Hematopoietic multipotent progenitor cell treated with erythropoietin and hydrocortisone succinate and interleukin-3 and kit ligand, for 4 days (in vitro differentiated cells): ENCODE measurements around the gene CPA1.

Experiments
- DNase-seq: peaks from one replicate; pipeline ENCODE4 v3.0.0-alpha.2; 2015

The CPA1 gene

DNA sequence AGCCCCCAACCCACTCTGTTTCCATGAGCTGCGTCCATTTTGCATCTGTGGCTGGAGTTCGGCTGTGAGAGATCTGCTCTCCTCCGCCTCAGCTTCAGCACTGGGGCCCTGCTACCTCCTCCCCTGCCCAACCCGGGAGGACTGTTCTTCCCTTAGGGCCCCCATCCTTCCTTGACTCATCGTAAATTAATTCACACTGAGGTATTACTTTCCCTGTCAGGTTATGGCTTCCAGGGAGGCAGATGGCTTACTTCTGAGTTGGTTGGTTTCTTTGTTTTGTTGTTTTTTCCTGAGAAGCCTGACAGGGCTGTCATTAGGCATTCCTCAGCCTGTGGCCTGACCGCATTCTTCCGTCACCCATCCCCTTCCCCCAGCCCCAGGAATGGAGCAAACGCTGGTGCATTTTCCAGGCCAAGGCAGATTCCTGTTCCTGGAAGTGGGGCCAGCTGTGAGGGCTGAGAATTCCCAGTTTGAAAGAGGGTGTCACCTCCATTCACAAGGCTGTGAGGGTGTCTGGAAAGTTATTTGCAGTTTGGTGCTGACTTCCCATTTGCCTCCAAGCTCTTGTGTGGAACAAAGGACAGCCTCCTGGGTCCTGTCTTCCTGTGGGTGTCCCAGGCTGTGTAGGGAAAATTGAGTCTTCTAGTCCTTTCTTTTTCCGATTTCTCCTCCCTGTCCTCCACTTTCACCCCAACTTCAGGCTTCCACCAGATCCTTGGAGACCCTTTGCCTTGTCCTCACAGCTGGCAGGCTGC is 24.0 kb upstream of the CPA1 start:
- no peak for DNase-seq

DNA sequence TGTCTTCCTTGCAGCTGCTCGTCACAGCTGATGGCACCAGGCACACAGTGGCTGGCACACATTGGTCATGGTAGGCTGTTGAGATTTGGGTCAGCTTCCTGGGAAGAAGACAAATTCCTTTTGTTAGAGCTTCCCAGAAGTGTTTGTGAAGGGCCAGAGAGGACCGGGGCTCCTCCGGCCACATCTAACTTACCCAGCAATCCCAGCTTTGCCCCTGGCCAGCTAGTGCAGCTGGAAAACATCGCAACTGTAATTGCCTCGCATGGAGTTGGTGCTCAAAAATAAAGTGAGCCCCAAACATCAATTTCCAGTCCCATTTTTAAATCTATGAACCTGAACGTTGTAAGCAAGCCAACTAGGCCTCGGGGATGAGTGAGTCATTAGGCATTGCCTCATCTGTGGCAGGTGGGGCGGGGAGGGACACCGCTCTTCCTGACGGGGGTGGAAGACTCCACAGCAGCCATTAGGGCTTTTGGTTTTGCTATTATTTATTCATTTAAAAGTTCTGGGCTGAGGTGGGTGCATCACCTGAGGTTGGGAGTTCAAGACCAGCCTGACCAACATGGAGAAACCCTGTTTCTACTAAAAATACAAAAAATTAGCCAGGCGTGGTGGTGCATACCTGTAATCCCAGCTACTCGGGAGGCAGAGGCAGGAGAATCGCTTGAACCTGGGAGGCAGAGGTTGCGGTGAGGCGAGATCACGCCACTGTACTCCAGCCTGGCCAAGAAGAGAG is 23.2 kb upstream of the CPA1 start:
- peak; percentile 26 for DNase-seq

DNA sequence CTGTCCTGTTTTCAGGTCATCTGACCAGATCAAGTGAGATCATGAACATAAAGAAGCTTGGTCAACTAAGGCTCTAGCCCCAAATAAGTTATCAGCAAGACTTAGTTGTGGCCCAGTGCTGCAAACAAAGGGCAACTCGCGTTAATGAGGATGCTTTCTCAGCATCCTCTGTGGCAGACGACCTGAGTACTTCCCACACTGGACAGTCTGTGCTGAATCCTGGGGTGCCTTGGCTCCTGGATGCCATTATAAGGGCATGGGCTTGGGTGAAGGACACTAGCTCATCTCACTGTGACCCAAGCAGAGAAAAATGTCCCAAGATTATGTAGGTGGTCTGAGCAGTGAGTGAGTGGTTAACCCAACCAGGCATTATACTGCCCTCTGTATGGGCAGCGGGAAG is 21.8 kb upstream of the CPA1 start:
- no peak for DNase-seq

DNA sequence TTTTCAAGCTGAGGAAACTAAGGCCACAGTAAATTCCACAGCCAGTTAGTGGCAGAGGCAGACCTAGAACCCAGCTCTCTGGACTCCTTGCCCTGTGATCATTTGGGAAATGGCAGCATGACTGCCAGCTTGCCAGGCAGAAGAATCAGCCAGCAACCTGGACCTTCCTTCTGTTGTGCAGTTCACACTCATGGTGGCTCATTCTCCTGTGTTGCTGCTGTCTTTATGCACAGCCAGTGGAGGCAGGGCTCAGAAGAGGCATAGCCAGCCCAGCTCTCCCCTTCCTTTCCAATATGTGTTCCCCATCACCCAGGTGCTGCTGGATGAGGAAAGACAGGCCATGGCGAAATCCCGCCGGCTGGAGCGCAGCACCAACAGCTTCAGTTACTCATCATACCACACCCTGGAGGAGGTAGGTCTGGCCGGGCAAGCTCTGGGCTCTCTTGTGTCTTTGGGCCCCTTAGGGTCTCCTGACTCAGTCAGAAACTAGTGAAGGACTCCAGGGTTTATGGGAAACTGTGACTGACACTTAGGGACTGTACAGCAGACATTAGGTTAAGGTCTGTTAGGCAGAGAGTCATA is 20.9 kb upstream of the CPA1 start:
- no peak for DNase-seq

DNA sequence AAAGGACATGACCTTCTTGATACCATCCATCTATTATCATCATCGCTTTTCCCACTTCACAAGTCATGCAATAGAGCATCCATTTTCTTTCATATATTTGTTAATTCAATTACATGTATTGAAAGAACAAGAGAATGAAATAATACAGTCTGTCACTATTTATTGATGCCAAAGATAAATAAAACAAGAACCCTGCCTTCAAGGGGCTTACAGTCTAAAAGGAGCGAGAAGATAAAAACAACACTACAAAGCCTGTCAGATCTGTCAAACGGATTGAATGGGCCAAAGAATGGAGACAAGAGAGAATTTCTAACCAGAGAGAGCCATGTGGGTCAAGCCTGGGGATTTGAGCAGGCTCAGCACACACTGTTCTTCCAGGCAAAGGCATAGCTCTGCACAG is 19.8 kb upstream of the CPA1 start:
- no peak for DNase-seq

DNA sequence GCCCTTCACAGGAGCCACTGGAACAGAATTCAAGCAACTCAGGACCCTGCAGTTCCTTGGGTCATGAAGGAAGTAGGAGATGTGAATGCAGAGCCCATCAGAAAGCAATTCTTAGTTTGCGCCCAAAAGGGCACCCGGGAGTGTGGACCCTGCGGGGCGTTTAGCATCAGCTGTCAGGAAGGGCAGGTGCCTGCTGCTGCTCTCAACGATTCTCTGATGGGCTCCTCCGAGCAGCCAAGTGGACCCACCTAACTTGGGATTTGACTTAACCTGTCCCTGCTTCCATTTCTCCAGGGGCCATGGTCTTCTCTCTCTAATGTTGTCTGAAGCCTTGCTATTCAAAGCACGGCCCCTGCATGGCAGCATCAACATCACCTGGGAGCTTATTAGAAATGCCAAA is 18.6 kb upstream of the CPA1 start:
- DNase-seq = no peak

DNA sequence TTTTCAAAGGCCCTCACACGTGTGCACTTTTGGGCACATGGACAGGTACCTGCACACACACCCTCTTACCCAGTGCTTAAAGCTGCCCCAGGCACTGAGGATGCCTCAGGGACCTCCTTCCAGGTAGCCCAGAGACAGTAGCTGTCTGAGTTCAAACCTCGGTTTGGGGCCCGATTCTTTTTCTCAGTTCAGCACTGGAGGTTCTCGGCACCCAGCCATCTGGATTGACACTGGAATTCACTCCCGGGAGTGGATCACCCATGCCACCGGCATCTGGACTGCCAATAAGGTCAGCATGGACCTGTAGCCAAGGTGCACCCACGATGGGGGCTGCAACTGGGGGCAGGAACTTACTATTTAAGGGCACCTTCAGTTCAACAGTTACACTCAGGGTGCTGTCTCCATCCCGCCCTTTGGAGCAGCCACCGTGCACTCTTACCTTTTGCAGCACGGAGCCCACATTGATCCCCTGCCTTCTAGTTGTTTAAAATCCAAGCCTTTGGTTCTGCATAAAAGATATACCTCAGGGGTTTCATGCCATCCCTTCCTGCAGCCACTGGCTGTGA is 18.0 kb upstream of the CPA1 start:
- DNase-seq = no peak

DNA sequence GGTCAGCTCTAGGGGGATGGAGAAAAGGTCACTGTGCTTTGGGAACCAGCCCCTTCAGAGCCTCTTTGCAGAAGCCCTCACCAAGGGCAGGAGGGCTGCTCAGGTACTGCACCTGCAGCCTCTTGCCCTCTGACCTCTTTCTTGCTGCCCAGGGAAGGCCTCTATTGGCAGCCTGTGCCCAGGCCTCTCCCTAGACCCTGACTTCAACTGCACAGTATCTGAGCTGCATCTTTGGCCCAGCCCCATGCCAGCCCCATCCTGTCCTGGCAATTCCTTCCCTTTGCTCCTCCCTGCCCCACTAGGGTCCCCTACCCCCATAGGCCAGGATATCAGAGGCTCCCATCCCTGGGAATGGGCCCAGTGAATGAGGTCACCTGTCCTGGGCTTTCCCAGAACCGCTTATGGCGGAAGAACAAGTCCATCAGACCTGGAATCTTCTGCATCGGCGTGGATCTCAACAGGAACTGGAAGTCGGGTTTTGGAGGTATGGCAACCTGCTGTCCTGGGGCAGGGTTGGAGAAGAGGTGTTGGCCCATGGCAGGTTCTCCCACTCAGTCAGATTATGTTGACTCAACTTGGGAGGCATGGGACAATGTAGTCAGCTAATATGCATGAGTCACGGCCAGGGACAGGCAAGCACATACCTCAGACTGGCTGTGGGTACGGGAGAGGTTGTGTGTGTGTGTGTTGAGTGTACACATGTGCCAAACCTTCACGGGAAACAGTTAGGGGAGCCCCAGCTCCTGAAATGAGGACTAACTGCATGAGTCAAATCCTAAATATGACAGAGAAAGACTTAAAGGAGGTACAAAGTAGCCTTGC is 17.1 kb upstream of the CPA1 start:
- no peak for DNase-seq

DNA sequence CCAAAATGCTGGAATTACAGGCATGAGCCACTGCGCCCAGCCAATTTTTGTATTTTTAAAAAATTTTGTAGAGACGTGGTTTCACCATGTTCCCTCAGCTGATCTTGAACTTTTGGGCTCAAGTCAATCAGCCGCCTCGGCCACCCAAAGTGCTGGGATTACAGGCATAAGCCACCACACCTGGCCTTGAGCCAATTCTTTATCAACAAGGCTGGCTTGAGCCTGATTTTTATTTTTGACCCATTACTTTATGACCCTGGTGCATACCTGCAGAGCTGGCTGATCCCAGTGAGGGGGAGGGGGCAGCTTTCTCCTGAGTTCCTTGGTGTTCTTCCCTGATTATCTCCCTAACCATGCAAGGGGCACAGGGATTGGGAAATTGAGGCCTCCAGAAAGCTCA is 15.8 kb upstream of the CPA1 start:
- peak; percentile 22 for DNase-seq

DNA sequence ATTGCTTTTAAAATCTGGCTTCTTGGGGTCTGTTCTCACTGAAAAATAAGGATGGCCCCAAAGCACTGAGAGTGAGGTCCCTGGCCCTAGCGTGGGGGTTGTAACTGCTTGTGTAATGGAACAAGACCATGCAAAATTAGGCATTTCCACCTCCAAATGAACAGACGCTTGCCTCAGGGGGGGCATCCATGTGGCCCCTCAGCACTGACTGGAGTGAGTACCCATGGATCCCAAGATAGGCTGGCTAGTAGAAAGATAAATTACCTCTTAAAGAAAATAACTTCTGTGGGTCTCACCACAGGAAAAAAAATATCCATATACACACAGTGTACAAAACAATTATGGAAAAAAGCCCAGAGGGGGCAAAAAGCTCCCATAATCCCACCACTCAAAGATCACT is 15.2 kb upstream of the CPA1 start:
- no peak for DNase-seq

DNA sequence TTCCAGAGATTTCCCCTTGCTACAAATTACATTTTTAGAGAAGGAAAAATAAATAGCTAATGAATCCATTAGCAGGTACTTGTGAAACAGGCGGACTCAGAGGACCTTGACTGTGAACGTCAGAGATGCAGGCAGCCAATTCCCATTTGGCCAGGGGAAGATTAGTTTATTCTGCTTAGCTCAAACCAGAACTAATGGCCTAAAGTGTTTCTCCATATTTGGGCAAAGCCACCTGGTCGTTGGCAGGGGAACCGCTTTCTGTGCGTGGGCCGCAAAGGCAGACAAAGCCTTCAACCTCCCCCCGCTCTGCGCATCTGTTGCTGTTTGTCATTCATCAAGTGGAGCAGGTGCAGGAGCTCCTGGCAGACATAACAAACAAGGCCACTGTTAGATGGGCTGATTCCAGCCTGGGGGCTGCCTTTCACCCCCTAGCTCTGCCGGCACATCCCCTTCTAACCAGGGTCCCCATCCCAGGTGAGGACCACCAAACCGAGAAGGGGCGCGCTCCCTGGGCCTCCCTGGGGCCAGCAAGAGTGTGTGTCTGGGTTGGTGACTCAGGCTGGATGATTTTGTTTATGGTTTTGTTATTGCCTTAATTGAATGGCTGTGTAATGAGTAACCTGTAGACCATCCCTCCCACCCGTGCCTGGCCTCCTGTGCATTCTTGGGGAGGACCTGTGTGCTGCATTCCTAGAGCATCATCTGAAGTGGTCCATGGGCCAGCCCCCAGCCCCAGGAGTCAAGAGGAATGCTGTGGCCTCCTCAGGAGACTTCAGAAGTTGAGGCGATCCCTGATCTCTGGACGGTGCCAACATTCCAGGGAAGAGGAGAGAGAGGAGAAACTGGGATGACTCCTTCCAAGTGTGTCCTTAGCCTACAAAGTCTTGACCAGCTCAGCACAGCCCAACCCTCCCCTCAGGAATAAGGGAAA is 14.5 kb upstream of the CPA1 start:
- no peak for DNase-seq

DNA sequence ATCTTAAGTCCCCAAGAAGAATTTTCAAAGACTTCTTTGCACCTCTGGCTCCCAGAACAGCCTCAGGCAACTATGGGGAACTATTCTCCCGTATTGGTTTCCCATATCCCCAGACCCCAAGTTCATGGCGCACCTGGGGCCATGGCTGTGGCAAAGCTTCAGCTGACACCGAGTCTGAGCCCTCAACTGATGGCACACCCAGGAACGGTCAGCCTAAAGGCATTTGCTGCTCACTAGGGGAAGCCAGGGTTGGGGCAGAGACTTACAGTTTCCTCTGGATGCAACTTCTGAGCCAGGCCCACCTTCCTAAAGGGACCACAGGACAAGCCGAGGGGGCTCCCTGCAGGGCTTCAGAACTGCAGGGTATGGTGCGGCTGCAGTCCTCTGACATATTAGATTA is 13.7 kb upstream of the CPA1 start:
- no peak for DNase-seq

DNA sequence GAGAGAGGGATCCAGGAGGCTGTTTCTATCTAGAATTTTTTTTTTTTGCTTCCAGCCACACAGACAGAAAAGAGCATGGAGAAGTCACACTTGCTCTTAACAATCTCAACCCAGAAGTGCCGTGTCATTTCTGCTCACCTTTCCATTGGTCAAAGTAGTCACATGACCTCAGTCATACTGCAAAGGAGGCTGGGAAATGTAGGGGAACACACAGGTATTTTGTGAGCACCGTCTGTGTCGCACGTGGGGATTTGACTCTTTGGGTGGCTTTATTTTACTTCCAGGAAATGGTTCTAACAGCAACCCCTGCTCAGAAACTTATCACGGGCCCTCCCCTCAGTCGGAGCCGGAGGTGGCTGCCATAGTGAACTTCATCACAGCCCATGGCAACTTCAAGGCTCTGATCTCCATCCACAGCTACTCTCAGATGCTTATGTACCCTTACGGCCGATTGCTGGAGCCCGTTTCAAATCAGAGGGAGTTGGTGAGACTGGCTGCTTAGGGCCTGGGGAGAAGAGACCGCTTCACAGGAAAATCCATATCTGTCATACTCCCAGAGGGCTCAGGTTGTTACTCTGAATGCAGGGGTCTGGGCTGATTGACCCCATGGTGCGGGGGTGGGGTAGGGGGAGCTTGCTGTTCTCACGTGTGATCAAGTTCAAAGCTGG is 13.1 kb upstream of the CPA1 start:
- DNase-seq = no peak

DNA sequence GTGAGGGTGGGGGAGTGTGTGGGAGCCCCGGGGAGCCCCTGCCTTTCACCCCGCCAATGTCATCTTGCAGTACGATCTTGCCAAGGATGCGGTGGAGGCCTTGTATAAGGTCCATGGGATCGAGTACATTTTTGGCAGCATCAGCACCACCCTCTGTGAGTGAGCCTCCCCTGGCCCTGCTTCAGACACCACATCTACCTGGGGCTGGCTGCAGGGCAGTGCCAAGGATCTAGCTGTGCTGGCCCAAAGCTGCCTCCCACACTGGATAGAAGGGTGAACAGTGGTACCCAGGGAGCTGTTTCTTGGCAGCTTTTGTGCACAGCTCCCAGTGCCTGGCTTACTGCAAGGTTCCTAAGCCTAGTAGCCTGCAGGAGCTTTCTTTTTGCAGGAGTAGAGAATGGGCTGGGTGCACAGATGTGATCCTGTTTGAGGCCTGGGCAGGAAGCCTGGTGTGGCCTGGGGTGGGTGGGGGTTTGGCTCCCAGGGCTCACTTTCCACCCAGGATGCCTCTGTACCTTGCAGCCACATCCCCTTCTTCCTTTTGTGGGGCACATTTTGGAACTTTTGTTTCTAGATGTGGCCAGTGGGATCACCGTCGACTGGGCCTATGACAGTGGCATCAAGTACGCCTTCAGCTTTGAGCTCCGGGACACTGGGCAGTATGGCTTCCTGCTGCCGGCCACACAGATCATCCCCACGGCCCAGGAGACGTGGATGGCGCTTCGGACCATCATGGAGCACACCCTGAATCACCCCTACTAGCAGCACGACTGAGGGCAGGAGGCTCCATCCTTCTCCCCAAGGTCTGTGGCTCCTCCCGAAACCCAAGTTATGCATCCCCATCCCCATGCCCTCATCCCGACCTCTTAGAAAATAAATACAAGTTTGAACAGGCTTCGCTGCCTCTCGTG is 12.2 kb upstream of the CPA1 start:
- DNase-seq = peak; percentile 20

DNA sequence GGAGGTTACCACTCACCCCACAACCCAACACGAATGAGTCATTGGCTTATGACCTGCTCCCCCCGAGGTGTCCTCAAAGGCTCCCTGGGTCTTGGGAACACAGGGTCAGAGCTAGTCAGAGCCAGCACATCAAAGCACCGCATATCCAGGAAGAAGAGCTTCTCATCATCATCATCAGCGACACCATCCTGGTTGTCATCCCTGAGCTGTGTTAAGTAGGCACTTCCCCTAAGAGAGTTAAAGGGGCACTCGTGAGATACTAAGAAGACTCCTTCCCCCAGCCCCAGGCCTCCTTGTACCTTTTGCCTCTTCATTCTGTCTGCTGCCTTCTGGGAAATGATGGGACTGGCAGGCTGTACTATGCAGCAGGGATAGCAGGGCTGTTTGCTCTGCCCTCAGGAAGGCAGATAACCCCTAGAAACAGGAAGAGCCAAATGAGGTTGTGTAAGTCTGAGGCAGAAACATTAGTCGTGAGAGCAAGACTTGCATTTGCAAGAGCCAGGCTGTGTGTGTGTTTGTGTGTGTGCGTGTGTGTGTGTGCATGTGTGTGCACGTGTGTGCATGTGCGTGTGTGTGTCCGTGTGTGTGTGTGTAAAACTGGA is 11.1 kb upstream of the CPA1 start:
- DNase-seq = peak; percentile 76

DNA sequence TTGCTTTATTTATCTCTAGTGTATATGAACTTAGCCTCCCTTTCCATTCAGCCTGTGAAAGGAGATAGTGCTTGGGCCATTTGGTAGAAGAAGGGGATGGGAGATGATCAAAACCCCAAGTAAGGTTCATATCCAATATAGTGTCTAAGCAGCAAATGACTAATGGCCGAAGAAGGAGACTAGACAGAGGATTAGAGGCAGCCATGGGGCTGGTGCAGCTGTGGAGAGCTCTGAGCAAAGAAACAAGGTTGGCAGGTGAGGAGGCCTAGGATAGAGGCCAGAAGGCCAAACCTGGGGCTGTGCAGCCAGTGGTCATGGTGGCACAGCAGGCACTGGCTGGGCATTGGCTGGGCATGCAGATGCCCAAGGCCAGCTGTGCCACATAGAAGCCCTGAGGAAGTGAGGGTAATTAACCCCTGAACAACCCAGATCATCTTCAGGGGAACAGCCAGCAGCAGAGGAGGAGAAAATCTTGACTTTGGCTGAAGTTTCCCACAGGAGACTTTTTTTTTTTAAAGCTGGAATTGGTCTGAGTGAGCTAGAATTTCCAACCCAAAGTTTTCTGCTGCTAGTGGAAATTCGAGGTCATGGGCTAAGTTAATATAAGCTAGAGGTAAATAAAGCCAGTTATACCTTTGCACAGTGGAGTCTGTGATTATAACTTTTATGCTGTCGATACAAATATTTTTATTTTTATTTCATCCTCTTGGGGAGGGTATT is 10.3 kb upstream of the CPA1 start:
- DNase-seq = no peak

DNA sequence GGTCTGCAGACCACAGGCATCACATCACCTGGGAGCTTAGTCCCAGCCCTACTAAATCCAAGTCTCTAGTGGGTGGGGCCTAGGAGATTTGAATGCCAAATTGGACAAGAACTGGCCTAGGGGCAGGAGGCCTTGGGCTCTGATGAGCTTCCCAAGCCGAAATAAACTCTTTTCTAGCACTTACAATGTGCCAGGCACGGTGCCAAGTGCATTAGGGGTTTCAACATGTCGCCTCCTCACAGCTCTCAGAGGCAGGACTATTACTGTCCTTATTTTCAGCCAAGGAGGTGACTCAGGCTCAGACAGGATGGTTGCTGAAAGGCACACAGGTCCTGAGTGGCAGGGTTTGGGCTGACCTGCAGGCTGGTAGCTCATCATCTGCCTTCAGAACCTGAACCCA is 9.2 kb upstream of the CPA1 start:
- no peak for DNase-seq

DNA sequence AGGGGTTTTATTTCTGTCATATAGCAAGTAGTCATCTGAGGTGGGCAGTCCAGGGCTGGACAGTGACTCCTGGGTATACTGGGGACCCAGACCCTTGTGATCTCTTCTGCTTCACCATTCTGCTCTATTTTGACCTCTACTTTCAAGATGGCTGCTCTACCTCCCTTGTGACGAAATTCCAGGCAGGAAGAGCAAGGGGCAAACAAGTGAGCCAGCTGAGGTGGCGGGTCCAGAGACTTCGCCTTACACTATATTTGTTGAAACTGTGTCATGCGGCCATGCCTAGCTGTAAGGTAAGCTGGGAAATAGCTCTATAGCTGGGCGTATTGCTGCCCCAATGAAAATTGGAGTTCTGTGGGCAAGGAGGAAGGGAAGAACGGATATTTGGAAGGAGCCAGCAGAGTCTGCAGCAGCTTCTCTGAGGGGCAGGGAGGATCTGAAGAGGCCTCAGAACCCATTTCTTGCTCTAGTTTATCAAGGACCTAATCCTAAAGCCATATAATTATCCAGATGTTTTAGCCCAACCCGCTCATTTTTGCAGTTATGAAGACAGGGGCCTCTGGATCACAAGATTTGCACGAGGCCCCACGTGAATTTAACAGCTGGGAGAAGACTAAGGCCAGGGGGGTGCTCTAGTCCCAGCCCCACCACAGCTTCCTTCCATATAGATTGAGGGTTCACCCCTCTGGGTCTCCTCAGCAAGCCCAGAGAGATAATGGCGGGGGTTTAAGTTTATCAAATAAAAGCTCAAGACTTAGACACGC is 7.7 kb upstream of the CPA1 start:
- DNase-seq = peak; percentile 35
